H54 (cell line): ENCODE measurements around the gene EPG5.
"Not testable (repeated sequence)": the region's sequence is repeated elsewhere in the genome, so short reads cannot be mapped to it uniquely, and the experiment has no call there.

Experiments used
- DNase-seq: peaks from one replicate; pipeline ENCODE4 v3.0.0; 2011; ENCODE audit warnings: low spot score, mixed read lengths; ENCODE audit not compliant: insufficient read length
- FAIRE-seq: peaks from 3 replicates; lab custom pipeline; 2011; peaks lifted over from hg19 to GRCh38; lab: Jason Lieb, UNC
- POLR2A ChIP-seq: IDR thresholded peaks from 2 replicates; pipeline ENCODE4 v1.6.1; 2011; ENCODE audit warnings: low read depth, mild to moderate bottlenecking, low read length

Gene EPG5

GRCh38 chr18:45838302-45839070, 128.6 kb downstream of the EPG5 start:
- TF ChIP-seq POLR2A = no peak
- no peak for FAIRE-seq
- DNase-seq = no peak

- DNase-seq (no peak), FAIRE-seq (no peak)
- TF ChIP-seq POLR2A = no peak
Measured at GRCh38 chr18:45837283-45838070, 129.7 kb downstream of the EPG5 start.

GRCh38 chr18:45836242-45837205, 130.6 kb downstream of the EPG5 start:
- TF ChIP-seq POLR2A = no peak
- DNase-seq (no peak), FAIRE-seq (no peak)

GRCh38 chr18:45835057-45835636, 132.0 kb downstream of the EPG5 start:
- DNase-seq = no peak
- no peak for TF ChIP-seq POLR2A
- FAIRE-seq = no peak

- DNase-seq = no peak
- FAIRE-seq = no peak
- no peak for TF ChIP-seq POLR2A
Measured at GRCh38 chr18:45834306-45834705, 132.8 kb downstream of the EPG5 start.

- TF ChIP-seq POLR2A = no peak
- no peak for DNase-seq
- FAIRE-seq = no peak
Measured at GRCh38 chr18:45833846-45834245, 133.3 kb downstream of the EPG5 start.

- DNase-seq = no peak
- no peak for TF ChIP-seq POLR2A
- no peak for FAIRE-seq
Measured at GRCh38 chr18:45830917-45831316, 136.2 kb downstream of the EPG5 start.

GRCh38 chr18:45829855-45830254, 137.3 kb downstream of the EPG5 start:
- no peak for TF ChIP-seq POLR2A
- no peak for DNase-seq
- no peak for FAIRE-seq

GRCh38 chr18:45828917-45829811, 138.0 kb downstream of the EPG5 start:
- DNase-seq (no peak), FAIRE-seq (no peak)
- no peak for TF ChIP-seq POLR2A

GRCh38 chr18:45826716-45827115, 140.4 kb downstream of the EPG5 start:
- DNase-seq, FAIRE-seq: not testable (repeated sequence)

GRCh38 chr18:45826084-45826483, 141.0 kb downstream of the EPG5 start:
- no peak for TF ChIP-seq POLR2A
- FAIRE-seq = no peak
- no peak for DNase-seq

GRCh38 chr18:45825258-45826044, 141.7 kb downstream of the EPG5 start, which contains the start of gene SIGLEC15:
Gene SIGLEC15, plus strand, starts transcription at chr18:45825675. Its CDS starts 54 bp downstream, at chr18:45825729.
- DNase-seq (no peak), FAIRE-seq (no peak)
- TF ChIP-seq POLR2A = no peak
